Stomach (tissue), 4 donors: Measurements from ENCODE around the gene SOCS2.

Experiments
- CTCF ChIP-seq, 7 experiments: fragments of 450-650 bp in 4 of 7; fragments of 200-600 bp in 3 of 7; sonication (generic) in 3 of 7; IDR thresholded peaks; one replicate each; pipeline ENCODE4 v1.5.1; 2016 to 2019; ENCODE audit warnings: antibody characterized with exemption in 7 of 7, control low read depth in 2 of 7, mild to moderate bottlenecking in 1 of 7
- EP300 ChIP-seq: sonication (generic); formaldehyde crosslinking; IDR thresholded peaks from one replicate; pipeline ENCODE4 v1.6.1; 2017; ENCODE audit warnings: antibody characterized with exemption
- POLR2A ChIP-seq, 4 donors: fragments of 450-650 bp; IDR thresholded peaks; one replicate each; pipeline ENCODE4 v1.6.1; 2016; ENCODE audit warnings: antibody characterized with exemption in 4 of 4, control low read depth in 2 of 4, mild to moderate bottlenecking in 1 of 4, moderate library complexity in 1 of 4

- no peak for TF ChIP-seq POLR2A (IDR thresholded peaks at IDR 0.05)
- no peak for TF ChIP-seq CTCF (IDR thresholded peaks at IDR 0.05)
- no peak for TF ChIP-seq EP300
These were observed 22.9 kb downstream of the SOCS2 start for GRCh38 chr12:93595351-93595750.
